Natural killer cell (primary cell): Measurements from ENCODE around the gene NUP214. TPM values are rescaled to one million over a fixed set of nuclear protein-coding genes. Genes with fewer than 3 reads are reported as not detected.

Experiments
- ATAC-seq, 3 donors: fragments of 150-1000 bp in 2 of 3; fragments of 200-7000 bp in 1 of 3; cut with Tn5 transposase; 1 replicate in 1 of 3; 2 replicates in 2 of 3; pipeline ENCODE4 v1.10.0; 2021; ENCODE audit warnings: mild to moderate bottlenecking in 2 of 3, moderate library complexity in 2 of 3
- DNase-seq, 2 donors: peaks; one replicate each; pipeline versions ENCODE4 v3.0.0 to v3.0.0-alpha.2; 2013 to 2021; ENCODE audit warnings: mixed read lengths in 1 of 2
- H3K27ac ChIP-seq: one replicate; pipeline ENCODE4 v1.5.1; 2013; ENCODE audit warnings: mild to moderate bottlenecking, low read length
- H3K27me3 ChIP-seq: one replicate; pipeline ENCODE4 v1.6.1; 2013; ENCODE audit warnings: low read length; ENCODE audit not compliant: control insufficient read depth, insufficient read depth
- H3K36me3 ChIP-seq: one replicate; pipeline ENCODE4 v1.6.1; 2013; ENCODE audit warnings: low read length; ENCODE audit not compliant: control insufficient read depth, insufficient read depth
- H3K4me1 ChIP-seq: one replicate; pipeline ENCODE4 v1.6.1; 2013; ENCODE audit warnings: low read length; ENCODE audit not compliant: control insufficient read depth, insufficient read depth
- H3K4me3 ChIP-seq: one replicate; pipeline ENCODE4 v1.5.1; 2013; ENCODE audit warnings: low read length
- H3K9me3 ChIP-seq: one replicate; pipeline ENCODE4 v1.6.1; 2013; ENCODE audit warnings: low read length; ENCODE audit not compliant: control insufficient read depth, insufficient read depth
- H3K27ac Mint-ChIP-seq, 2 donors: one replicate each; pipeline ENCODE4 v1.8.0; 2022; ENCODE audit warnings: mild to moderate bottlenecking in 2 of 2, mixed read lengths in 2 of 2, moderate library complexity in 1 of 2
- H3K27me3 Mint-ChIP-seq, 2 donors: one replicate each; pipeline ENCODE4 v1.8.0; 2022; ENCODE audit warnings: low read depth in 2 of 2, mixed read lengths in 2 of 2
- H3K36me3 Mint-ChIP-seq: one replicate; pipeline ENCODE4 v1.8.0; 2022; ENCODE audit warnings: mixed read lengths
- H3K4me1 Mint-ChIP-seq, 2 donors: one replicate each; pipeline ENCODE4 v1.8.0; 2022; ENCODE audit warnings: mixed read lengths in 2 of 2
- H3K4me3 Mint-ChIP-seq: one replicate; pipeline ENCODE4 v1.8.0; 2022; ENCODE audit warnings: mild to moderate bottlenecking, moderate library complexity, mixed read lengths
- H3K9me3 Mint-ChIP-seq, 2 donors: one replicate each; pipeline ENCODE4 v1.8.0; 2022; ENCODE audit warnings: mixed read lengths in 2 of 2
- WGBS: methylation state at CpG from one replicate; pipeline ENCODE4 v1.1.7; 2013; ENCODE audit warnings: missing lambda C conversion rate; ENCODE audit not compliant: insufficient coverage; 5-methylcytosine and 5-hydroxymethylcytosine counted together
- intact Hi-C: fragments of 100-400 bp; cut with micrococcal nuclease; formaldehyde crosslinking; loops from one replicate; pipeline ENCODE4 v1.14.2; 2022
- total RNA-seq, 4 donors: library from RNA; stranded (reverse); fragments of 120-200 nt in 1 of 4; gene quantifications; one replicate each; pipeline versions ENCODE4 v1.2.3 to v1.2.4, GENCODE V29; 2013 to 2022
- TF ChIP-seq, protein P1 (sequence below): fragments of 200-600 bp; IDR thresholded peaks from one replicate; pipeline ENCODE4 v1.8.0; 2022; ENCODE audit warnings: antibody characterized with exemption

Gene NUP214
- total RNA-seq, 3 donors from 2014 or later (not counting 1 experiment from before 2014, with no cell fraction given) = 125 to 133 (median 132) TPM

DNA sequence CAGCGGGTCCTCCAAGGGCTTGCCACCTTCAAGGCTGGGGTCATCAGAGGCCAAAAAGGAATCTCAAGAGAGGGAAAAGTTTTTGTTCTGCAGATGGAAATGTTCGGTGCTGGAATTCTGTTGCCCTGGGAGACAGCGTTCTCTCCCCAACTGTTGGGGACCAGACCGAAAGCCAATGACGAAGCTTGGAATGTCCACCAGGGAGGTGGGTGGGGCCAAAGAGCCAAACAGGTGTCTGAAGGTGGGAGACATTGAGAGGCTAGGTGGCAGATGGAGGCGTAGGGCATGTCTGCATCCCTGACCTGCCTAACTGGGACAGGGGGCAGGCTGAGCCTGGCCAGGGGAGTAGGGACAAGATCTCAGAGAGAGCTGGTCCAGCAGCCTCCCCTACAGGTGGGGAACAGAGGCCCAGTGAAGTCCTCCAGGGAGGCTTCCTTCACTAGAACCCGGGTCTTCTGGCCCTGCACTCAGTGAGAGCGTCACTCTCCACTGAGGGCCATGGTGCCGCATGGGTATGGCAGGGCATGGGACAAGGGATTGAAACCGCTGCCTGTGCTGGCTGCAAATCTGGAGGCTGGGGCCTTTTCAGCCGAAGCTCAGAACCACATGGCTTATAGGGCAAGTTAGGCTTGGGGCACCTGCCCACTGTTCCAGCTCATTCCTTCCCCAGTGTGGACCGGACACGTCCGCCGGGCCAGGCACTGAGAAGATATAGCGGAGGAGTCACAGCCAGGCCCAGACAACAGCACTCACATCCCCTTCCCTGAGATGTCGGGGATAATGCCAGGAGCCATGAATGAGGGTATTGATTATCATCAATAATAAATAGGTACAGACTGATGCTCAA lies 156.0 kb downstream of the NUP214 start:
- H3K36me3 Mint-ChIP-seq = peaks cover 2% of the 10 kb centered on the region
- intact Hi-C loops = no loop called here
- peak overlapping the region; percentile 74 for H3K4me3 Mint-ChIP-seq
- H3K9me3 Mint-ChIP-seq = no peaks in the 10 kb centered on the region
- H3K4me3 ChIP-seq = no peak overlapping the region
- WGBS = 96% methylated on average over 12 of the region's 17 CpGs
- peaks cover 35% of the 10 kb centered on the region for H3K4me1 ChIP-seq
- no peaks in the 10 kb centered on the region for H3K36me3 ChIP-seq
- TF ChIP-seq, protein P1, sequence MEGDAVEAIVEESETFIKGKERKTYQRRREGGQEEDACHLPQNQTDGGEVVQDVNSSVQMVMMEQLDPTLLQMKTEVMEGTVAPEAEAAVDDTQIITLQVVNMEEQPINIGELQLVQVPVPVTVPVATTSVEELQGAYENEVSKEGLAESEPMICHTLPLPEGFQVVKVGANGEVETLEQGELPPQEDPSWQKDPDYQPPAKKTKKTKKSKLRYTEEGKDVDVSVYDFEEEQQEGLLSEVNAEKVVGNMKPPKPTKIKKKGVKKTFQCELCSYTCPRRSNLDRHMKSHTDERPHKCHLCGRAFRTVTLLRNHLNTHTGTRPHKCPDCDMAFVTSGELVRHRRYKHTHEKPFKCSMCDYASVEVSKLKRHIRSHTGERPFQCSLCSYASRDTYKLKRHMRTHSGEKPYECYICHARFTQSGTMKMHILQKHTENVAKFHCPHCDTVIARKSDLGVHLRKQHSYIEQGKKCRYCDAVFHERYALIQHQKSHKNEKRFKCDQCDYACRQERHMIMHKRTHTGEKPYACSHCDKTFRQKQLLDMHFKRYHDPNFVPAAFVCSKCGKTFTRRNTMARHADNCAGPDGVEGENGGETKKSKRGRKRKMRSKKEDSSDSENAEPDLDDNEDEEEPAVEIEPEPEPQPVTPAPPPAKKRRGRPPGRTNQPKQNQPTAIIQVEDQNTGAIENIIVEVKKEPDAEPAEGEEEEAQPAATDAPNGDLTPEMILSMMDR = no peak
- H3K27ac Mint-ChIP-seq = peak overlapping the region in 1 of 2 donors; percentile 42
- H3K27ac ChIP-seq = no peak overlapping the region
- H3K27me3 Mint-ChIP-seq = peaks cover 0 to 7% of the 10 kb centered on the region in 2 donors
- DNase-seq = no peak
- H3K4me1 Mint-ChIP-seq = peaks cover 13 to 35% of the 10 kb centered on the region in 2 donors
- H3K9me3 ChIP-seq = no peaks in the 10 kb centered on the region
- H3K27me3 ChIP-seq = peaks cover 5% of the 10 kb centered on the region
- no peak for ATAC-seq

DNA sequence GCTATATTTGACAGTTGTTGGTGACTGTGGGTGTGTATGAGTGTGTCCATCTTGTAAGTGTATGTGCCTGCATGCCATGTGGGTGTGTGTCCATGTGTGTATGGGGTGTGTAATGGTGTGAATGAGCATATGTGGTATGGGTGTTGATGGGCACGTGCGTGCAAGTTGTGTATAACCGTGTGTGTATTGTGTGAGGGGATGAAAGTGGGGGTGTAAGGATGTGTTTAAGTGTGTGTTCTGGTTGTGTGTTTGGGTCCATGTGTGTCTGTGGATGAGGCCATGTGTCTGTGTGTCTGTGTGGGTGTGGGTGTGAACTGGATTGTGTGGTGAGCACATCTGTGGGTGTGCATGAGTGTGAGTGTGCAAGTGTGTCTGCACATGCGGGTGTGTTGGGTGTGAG lies 156.8 kb downstream of the NUP214 start:
- Mint-ChIP-seq H3K36me3 (no peaks in the 10 kb centered on the region), H3K4me1 (peaks cover 12 to 34% of the 10 kb centered on the region in 2 donors), H3K4me3 (peak overlapping the region; percentile 74), H3K27me3 (peaks cover 0 to 7% of the 10 kb centered on the region in 2 donors), H3K9me3 (no peaks in the 10 kb centered on the region), H3K27ac (peak overlapping the region in 1 of 2 donors; percentile 42)
- ATAC-seq (no peak), DNase-seq (no peak)
- intact Hi-C loops = no loop called here
- Histone ChIP-seq H3K9me3 (no peaks in the 10 kb centered on the region), H3K4me1 (peaks cover 35% of the 10 kb centered on the region), H3K27me3 (peaks cover 5% of the 10 kb centered on the region), H3K36me3 (no peaks in the 10 kb centered on the region), H3K4me3 (no peak overlapping the region), H3K27ac (no peak overlapping the region)
- 81% methylated on average over 4 of the region's 4 CpGs for WGBS
- TF ChIP-seq, protein P1 = no peak

DNA sequence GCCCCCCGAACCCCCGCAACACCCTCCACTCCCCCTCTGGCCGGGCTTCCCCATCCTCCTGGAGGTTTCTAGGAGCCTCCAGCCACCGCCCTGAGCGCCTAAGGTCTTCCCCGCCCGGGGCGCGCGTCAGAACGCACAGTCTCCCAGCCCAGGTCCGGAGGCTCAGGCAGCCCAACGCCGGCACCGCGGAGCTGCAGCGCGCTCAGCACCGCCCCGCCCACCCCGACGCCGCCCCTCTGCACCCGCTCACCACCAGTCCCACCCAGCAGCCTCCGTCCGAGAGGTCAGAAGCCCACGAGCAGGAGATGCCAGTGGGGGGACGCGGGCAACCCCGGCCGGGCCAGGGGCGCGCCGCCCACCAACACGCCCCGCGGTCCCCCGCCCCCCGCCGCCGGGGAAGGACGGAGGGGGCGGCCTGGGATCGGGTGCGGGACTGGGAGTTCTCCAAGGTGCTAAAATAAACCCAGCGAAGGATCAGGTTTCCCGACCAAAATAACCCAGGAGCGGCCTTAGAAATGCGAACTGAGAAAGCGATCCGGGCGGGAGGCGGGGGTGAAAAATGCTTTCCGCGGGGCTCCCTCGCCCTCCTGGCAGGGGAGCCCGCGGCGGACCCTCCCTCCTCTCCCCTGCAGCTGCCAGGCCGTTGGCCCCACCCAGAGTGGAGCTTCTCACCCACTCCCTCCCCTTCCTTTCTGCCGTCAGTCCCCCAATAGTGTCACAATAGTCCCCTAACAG lies 157.5 kb downstream of the NUP214 start:
- intact Hi-C loops = no loop called here
- peak overlapping the region; percentile 65 for H3K4me3 Mint-ChIP-seq
- Histone ChIP-seq H3K4me1 (peaks cover 35% of the 10 kb centered on the region), H3K27me3 (peaks cover 5% of the 10 kb centered on the region), H3K4me3 (no peak overlapping the region), H3K36me3 (no peaks in the 10 kb centered on the region), H3K27ac (no peak overlapping the region), H3K9me3 (no peaks in the 10 kb centered on the region)
- TF ChIP-seq, protein P1 = no peak
- peaks cover 0 to 7% of the 10 kb centered on the region in 2 donors for H3K27me3 Mint-ChIP-seq
- peak overlapping the region in 1 of 2 donors; percentile 42 for H3K27ac Mint-ChIP-seq
- ATAC-seq = peak in 2 of 3 donors; percentile 40 to 48
- no peaks in the 10 kb centered on the region for H3K9me3 Mint-ChIP-seq
- peaks cover 12 to 34% of the 10 kb centered on the region in 2 donors for H3K4me1 Mint-ChIP-seq
- H3K36me3 Mint-ChIP-seq = no peaks in the 10 kb centered on the region
- 6% methylated on average over 61 of the region's 61 CpGs for WGBS
- DNase-seq = peak in 1 of 2 donors; percentile 43

Other genes starting within 250 kb of the NUP214 start
- not detected for gene QRFP, start 228.8 kb upstream of the NUP214 start, total RNA-seq
- gene FIBCD1, start 186.3 kb upstream of the NUP214 start, total RNA-seq = not detected
- gene LAMC3, start 116.4 kb upstream of the NUP214 start, total RNA-seq = not detected
- not detected for gene AIF1L, start 29.1 kb upstream of the NUP214 start, total RNA-seq
- gene FAM78A, start 150.9 kb downstream of the NUP214 start, total RNA-seq = 10 to 100 TPM; 57.6 to 91.7 (median 88.3) TPM
- gene PLPP7, start 164.1 kb downstream of the NUP214 start, total RNA-seq = under 1 TPM; 0.28 to 0.59 (median 0.34) TPM